IgD-negative memory B cell (primary cell): Measurements from ENCODE around the gene IMP4. TPM values are rescaled to one million over a fixed set of nuclear protein-coding genes. Genes with fewer than 3 reads are reported as not detected.
A peak's percentile ranks its signal among the peaks of the same experiment; 100 is the strongest.

Experiments used
- H3K27ac Mint-ChIP-seq, 3 donors: one replicate each; pipeline ENCODE4 v1.8.0; 2020 to 2022; ENCODE audit warnings: mild to moderate bottlenecking in 3 of 3, mixed read lengths in 3 of 3, moderate library complexity in 1 of 3
- H3K27me3 Mint-ChIP-seq: one replicate; pipeline ENCODE4 v1.8.0; 2021; ENCODE audit warnings: mixed read lengths
- H3K36me3 Mint-ChIP-seq: one replicate; pipeline ENCODE4 v1.8.0; 2020; ENCODE audit warnings: mild to moderate bottlenecking, mixed read lengths
- H3K4me1 Mint-ChIP-seq, 3 donors: one replicate each; pipeline ENCODE4 v1.8.0; 2020 to 2022; ENCODE audit warnings: mixed read lengths in 3 of 3, mild to moderate bottlenecking in 1 of 3
- H3K4me3 Mint-ChIP-seq, 4 donors: one replicate each; pipeline ENCODE4 v1.8.0; 2020 to 2022; ENCODE audit warnings: mild to moderate bottlenecking in 4 of 4, mixed read lengths in 4 of 4, moderate library complexity in 3 of 4
- H3K9me3 Mint-ChIP-seq, 3 donors: one replicate each; pipeline ENCODE4 v1.8.0; 2020 to 2021; ENCODE audit warnings: mixed read lengths in 3 of 3, mild to moderate bottlenecking in 1 of 3
- polyA plus RNA-seq: library from polyadenylated mRNA; unstranded; fragments of 300-500 nt; fragmentation: Illumina TruSeq; gene quantifications from one replicate; pipeline ENCODE4 v1.2.3, GENCODE V29; 2021

The IMP4 gene
- polyA plus RNA-seq, 1 donor from 2014 or later, result 102 TPM

DNA sequence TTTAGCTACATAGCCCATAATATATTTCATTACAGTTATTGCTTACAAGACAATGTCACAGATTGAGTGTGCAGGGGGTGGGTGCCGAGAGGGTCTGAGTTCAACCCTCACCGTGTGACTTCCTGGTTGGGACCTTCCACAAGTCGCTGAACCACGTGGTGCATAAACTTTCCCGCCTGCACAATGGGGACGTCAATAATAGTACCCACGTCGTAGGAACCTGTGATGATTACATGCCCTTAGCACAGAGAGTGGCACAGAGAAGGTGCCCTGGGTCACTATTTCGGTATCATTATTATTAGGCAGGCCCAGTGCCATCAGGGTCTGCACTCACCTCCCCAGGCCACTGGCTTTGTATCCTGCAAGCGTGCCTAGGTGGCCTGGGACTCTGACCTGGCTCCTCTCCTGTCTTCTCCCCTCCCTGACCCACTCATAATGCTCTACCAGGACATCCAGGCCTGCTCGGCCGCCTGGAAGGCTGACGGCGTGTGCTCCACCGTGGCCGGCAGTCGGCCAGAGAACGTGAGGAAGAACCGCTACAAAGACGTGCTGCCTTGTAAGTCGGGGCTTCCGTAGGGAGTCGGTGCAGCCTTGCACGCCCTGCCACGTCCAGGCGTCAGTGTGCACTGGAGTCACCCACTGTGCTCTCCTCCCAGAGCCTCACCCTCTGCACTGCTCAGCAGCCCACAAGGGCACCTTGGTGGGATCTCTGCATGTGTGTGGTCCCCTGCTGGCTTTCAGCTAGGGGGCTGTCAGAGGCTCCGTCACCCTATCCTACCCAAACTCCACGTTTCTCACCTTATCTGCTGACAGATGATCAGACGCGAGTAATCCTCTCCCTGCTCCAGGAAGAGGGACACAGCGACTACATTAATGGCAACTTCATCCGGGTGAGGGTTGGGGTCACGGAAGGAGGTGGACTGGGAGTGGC is 16.0 kb downstream of the IMP4 start:
- Mint-ChIP-seq H3K36me3 (peaks cover 6% of the 10 kb centered on the region), H3K4me1 (peaks cover 8 to 13% (median 11%) of the 10 kb centered on the region in 3 donors), H3K27me3 (no peaks in the 10 kb centered on the region), H3K4me3 (peak overlapping the region in 1 of 4 donors; percentile 41), H3K27ac (no peak overlapping the region), H3K9me3 (peaks cover 1 to 4% (median 2%) of the 10 kb centered on the region in 3 donors)

DNA sequence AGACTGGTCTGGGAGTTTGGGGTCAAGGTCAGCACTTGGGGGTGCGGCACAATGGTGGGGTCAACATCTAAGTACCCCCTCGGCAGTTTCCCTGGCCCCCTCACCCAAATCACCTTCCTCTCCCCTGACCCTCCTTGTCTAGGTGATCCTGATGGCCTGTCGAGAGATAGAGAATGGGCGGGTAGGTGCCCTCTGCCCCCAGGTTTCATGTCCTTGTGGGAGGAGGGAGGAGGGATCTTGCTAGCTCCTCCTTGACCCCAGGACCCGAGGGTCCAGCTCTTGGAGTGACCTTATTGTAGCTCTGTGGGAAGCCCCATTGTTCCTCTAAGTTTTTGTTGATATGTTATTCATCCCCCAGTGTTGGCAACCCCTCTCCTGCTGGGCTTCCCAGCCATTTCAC is 16.8 kb downstream of the IMP4 start:
- H3K4me1 Mint-ChIP-seq, result peaks cover 8 to 9% (median 8%) of the 10 kb centered on the region in 3 donors
- no peak overlapping the region for H3K27ac Mint-ChIP-seq
- H3K9me3 Mint-ChIP-seq, result peaks cover 1 to 4% (median 2%) of the 10 kb centered on the region in 3 donors
- H3K27me3 Mint-ChIP-seq, result no peaks in the 10 kb centered on the region
- peak overlapping the region in 1 of 4 donors; percentile 18 for H3K4me3 Mint-ChIP-seq
- peaks cover 6% of the 10 kb centered on the region for H3K36me3 Mint-ChIP-seq

DNA sequence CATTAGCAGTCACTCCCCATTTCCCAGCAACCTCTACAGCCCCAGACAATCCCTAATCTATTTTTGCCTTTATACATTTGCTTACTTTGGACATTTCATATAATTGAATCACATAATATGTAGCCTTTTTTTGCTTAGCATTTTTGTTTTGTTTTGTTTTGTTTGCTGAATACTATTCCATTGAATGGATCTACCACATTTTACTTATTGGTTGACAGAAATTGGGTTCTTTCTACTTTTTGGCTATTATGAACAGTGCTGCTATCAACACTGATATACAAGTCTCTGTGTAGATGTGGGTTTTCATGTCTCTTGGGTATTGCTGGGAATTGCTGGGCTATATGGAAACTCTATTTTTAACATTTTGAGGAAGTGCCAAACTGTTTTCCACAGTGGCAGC is 20.8 kb downstream of the IMP4 start:
- peaks cover 1 to 4% (median 2%) of the 10 kb centered on the region in 3 donors for H3K9me3 Mint-ChIP-seq
- no peaks in the 10 kb centered on the region for H3K27me3 Mint-ChIP-seq
- H3K4me3 Mint-ChIP-seq, result no peak overlapping the region
- no peaks in the 10 kb centered on the region for H3K4me1 Mint-ChIP-seq
- H3K36me3 Mint-ChIP-seq, result peaks cover 6% of the 10 kb centered on the region
- H3K27ac Mint-ChIP-seq, result no peak overlapping the region

DNA sequence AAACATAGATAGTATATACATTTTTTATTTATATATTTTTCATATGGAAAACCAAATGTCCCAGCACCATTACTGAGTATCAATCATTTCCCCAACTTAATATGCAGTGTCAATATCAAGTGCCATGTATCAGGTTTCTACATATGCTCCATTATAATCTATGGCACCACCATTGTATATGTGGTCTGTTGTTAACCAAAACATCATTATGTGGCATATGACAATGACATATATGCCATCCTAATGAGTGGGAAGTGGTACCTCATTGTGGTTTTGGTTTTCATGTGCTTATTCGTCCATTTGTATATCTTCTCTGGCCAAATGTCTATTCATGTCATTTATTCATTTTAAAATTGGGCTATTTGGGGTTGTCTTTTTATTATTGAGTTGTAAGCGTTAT is 22.4 kb downstream of the IMP4 start:
- peaks cover 2% of the 10 kb centered on the region for H3K36me3 Mint-ChIP-seq
- no peak overlapping the region for H3K27ac Mint-ChIP-seq
- peaks cover under 1 to 4% (median 2%) of the 10 kb centered on the region in 3 donors for H3K9me3 Mint-ChIP-seq
- peaks cover 2 to 10% (median 9%) of the 10 kb centered on the region in 3 donors for H3K4me1 Mint-ChIP-seq
- H3K27me3 Mint-ChIP-seq, result no peaks in the 10 kb centered on the region
- H3K4me3 Mint-ChIP-seq, result no peak overlapping the region

GRCh38 chr2:130365963-130366362 is 23.3 kb downstream of the IMP4 start:
- Mint-ChIP-seq H3K27me3 (no peaks in the 10 kb centered on the region), H3K27ac (no peak overlapping the region), H3K36me3 (no peaks in the 10 kb centered on the region), H3K4me1 (peaks cover 11 to 18% (median 17%) of the 10 kb centered on the region in 3 donors), H3K4me3 (no peak overlapping the region), H3K9me3 (no peaks in the 10 kb centered on the region)

DNA sequence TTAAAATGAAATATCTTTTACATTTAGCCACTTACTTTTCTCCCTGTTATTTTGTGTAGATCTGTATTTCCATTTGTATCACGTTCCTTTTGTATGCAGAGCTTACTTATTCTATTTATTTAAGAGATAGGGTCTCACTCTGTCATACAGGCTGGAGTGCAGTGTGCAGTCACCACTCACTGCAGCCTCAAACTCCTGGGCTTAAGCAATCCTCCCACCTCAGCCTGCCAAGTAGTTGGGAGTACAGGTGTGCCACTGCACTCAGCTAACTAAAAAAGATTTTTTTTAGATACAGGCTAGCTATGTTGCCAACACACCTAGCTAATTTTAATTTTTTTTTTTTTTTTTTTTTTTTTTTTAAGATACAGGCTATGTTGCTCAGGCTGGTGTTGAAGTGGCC is 24.0 kb downstream of the IMP4 start:
- H3K4me3 Mint-ChIP-seq, result no peak overlapping the region
- peaks cover 16 to 23% (median 19%) of the 10 kb centered on the region in 3 donors for H3K4me1 Mint-ChIP-seq
- no peaks in the 10 kb centered on the region for H3K36me3 Mint-ChIP-seq
- H3K9me3 Mint-ChIP-seq, result no peaks in the 10 kb centered on the region
- H3K27ac Mint-ChIP-seq, result no peak overlapping the region
- no peaks in the 10 kb centered on the region for H3K27me3 Mint-ChIP-seq

DNA sequence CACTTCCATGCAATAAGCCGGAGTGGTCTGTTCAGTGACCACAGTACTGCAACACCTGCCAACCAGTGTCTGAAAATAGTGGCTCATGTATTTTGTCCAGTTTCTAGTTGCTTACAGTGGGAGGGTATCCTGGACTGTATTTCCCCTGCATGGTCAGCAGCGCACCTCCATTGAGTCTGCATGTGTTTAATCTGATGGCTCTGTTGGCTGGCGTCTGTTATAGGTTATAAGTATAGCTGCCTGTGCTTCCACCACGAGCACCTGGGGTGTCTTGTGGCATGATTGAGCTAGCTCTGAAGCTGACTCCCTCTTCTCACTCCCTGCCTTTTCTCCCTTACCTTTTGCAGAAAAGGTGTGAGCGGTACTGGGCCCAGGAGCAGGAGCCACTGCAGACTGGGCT is 26.1 kb downstream of the IMP4 start:
- Mint-ChIP-seq H3K36me3 (no peaks in the 10 kb centered on the region), H3K4me3 (no peak overlapping the region), H3K27ac (no peak overlapping the region)

DNA sequence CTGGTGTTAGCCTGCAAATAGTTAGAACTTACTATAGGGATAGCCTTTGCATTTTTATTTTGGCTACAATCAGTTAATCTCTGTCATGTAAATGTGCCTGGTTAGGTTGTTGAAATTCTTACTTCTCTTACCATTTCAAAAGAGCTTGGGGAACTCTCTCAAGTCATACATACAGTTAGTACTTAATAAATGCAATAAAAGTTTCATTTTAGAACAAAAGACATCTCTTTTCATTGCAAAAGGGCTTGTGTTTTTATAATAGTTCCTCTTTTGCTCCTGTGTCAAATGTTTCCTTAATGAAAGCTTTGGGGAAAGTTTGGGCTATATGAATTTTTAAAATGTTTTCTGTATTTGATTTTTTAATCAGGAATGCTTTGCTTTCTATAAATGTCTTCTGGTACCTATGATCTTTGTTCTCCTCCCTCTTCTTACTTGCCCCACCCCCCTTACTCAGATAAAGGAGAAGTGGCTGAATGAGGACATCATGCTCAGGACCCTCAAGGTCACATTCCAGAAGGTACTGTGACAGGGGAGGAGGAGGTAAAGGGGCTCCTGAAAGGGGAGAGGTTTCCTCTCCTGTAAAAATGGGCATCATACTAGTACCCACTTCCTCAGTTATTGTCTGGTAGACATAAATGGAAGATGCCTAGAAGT is 26.7 kb downstream of the IMP4 start:
- peak overlapping the region in 3 of 4 donors; percentile 78 to 95 (median 92) for H3K4me3 Mint-ChIP-seq
- peak overlapping the region in 1 of 3 donors; percentile 94 for H3K27ac Mint-ChIP-seq
- no peaks in the 10 kb centered on the region for H3K9me3 Mint-ChIP-seq
- H3K36me3 Mint-ChIP-seq, result no peaks in the 10 kb centered on the region
- H3K4me1 Mint-ChIP-seq, result peaks cover 29 to 41% (median 33%) of the 10 kb centered on the region in 3 donors
- no peaks in the 10 kb centered on the region for H3K27me3 Mint-ChIP-seq

More for the DNA sequence above, 26.1 kb downstream of the IMP4 start:
- Mint-ChIP-seq H3K9me3 (no peaks in the 10 kb centered on the region), H3K4me1 (peaks cover 26 to 36% (median 31%) of the 10 kb centered on the region in 3 donors), H3K27me3 (no peaks in the 10 kb centered on the region)

GRCh38 chr2:130369965-130370341 is 27.3 kb downstream of the IMP4 start:
- Mint-ChIP-seq H3K4me3 (peak overlapping the region in 3 of 4 donors; percentile 78 to 95 (median 92)), H3K27ac (peak overlapping the region in 2 of 3 donors; percentile 90 to 94), H3K36me3 (no peaks in the 10 kb centered on the region), H3K9me3 (no peaks in the 10 kb centered on the region), H3K4me1 (peaks cover 33 to 45% (median 34%) of the 10 kb centered on the region in 3 donors), H3K27me3 (no peaks in the 10 kb centered on the region)

DNA sequence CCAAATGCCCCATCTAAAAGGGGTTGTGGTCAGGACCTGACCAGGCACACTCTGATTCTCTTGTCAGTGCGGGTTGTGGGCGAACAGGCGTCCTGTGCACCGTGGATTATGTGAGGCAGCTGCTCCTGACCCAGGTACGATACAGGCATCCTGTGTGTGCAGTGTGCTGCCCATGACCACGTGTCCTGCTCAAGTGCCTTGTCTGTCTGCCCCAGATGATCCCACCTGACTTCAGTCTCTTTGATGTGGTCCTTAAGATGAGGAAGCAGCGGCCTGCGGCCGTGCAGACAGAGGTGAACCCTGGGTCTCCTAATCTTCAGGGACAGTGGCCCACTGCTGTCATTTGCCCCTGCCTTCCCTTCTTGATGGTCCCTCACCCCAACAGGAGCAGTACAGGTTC is 27.8 kb downstream of the IMP4 start:
- Mint-ChIP-seq H3K4me1 (peaks cover 33 to 49% (median 38%) of the 10 kb centered on the region in 3 donors), H3K27ac (peak overlapping the region; percentile 90 to 96 (median 94)), H3K9me3 (no peaks in the 10 kb centered on the region), H3K36me3 (no peaks in the 10 kb centered on the region), H3K27me3 (no peaks in the 10 kb centered on the region), H3K4me3 (peak overlapping the region; percentile 92 to 96 (median 94))

DNA sequence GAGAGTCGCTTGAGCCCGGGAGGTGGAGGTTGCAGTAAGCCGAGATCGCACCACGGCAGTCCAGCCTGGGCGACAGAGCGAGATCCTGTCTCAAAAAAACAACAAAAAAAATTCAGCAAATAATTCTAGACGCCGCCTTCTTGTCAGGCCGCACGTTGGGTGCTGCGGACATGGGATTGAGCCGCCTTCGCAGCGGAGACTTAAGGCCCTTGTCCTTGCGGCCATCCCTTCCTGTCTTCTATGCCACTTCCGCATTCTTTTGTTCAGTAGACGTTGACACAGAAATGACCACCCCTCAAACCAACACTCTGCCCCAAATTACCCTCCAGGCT is 29.0 kb downstream of the IMP4 start:
- Mint-ChIP-seq H3K4me3 (peak overlapping the region; percentile 92 to 96 (median 94)), H3K36me3 (peaks cover 6% of the 10 kb centered on the region), H3K27me3 (no peaks in the 10 kb centered on the region), H3K4me1 (peaks cover 44 to 61% (median 45%) of the 10 kb centered on the region in 3 donors), H3K27ac (peak overlapping the region; percentile 90 to 96 (median 94)), H3K9me3 (no peaks in the 10 kb centered on the region)

- Mint-ChIP-seq H3K9me3 (no peaks in the 10 kb centered on the region), H3K4me3 (peak overlapping the region; percentile 92 to 96 (median 94)), H3K36me3 (peaks cover 6% of the 10 kb centered on the region), H3K27ac (peak overlapping the region; percentile 90 to 96 (median 94)), H3K4me1 (peaks cover 50 to 66% (median 51%) of the 10 kb centered on the region in 3 donors), H3K27me3 (no peaks in the 10 kb centered on the region)
Measured at GRCh38 chr2:130372055-130372832, 29.5 kb downstream of the IMP4 start.

DNA sequence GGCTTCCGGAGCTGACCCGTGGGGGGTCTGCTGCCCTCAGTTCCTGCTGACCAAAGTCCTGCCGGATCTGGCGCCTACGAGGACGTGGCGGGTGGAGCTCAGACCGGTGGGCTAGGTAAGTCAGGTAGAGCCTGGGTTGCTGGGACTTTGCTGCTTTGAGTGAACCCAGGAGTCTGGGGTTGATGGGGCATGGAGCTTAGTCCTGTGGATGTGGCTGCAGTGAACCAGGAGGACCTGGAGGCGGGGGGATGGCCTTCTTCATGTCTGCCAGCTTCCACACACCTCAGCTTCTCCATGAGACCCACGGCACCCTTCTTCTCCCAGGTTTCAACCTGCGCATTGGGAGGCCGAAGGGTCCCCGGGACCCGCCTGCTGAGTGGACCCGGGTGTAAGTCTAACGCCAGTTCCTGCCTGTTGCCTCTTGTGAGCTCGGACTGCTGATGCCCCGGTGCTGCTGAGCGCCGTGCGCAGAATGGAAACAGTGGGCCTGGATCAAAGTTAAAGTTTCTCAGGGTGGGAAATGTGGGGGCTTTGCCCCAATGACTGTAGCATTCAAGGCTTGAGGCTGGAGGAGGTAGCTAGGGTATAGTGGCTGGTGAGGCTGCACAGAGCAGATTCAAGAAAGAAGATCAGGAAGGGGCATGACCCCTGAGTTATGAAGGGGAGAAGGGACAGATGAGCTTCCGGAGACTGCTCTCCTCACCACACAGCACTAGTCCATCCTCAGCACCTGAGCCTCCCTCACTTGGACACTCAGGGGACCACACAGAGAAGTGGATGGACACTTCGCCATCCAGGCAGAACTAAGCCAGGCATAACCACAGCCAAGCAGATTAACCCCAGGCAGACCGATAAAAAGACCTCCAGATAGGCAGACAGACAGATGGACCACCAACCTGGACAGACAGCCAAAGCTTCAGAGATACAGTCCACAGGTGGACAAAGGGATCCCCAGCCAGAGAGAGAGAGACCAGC is 30.4 kb downstream of the IMP4 start:
- H3K27ac Mint-ChIP-seq, result peak overlapping the region; percentile 44 to 94 (median 91)
- H3K9me3 Mint-ChIP-seq, result no peaks in the 10 kb centered on the region
- peaks cover 1% of the 10 kb centered on the region for H3K27me3 Mint-ChIP-seq
- peaks cover 6% of the 10 kb centered on the region for H3K36me3 Mint-ChIP-seq
- H3K4me3 Mint-ChIP-seq, result peak overlapping the region; percentile 86 to 96 (median 94)
- H3K4me1 Mint-ChIP-seq, result peaks cover 58 to 74% (median 59%) of the 10 kb centered on the region in 3 donors
